Stimulated activated naive CD8-positive, alpha-beta T cell treated with anti-CD3 and anti-CD28 coated beads, Interleukin-15, Interleukin-2, amounts not matched to agents 100 ng/mL and 50 ng/mL, for 24 hours (primary cell): ENCODE measurements around the gene B4GALNT3.
"Not testable (repeated sequence)": the region's sequence is repeated elsewhere in the genome, so short reads cannot be mapped to it uniquely, and the experiment has no call there.

Source experiments
- H3K27ac Mint-ChIP-seq: one replicate; pipeline ENCODE4 v1.8.0; 2021; ENCODE audit warnings: mild to moderate bottlenecking, mixed read lengths
- H3K27me3 Mint-ChIP-seq: one replicate; pipeline ENCODE4 v1.8.0; 2021; ENCODE audit warnings: mixed read lengths
- H3K36me3 Mint-ChIP-seq: one replicate; pipeline ENCODE4 v1.8.0; 2021; ENCODE audit warnings: low read depth, mixed read lengths
- H3K4me1 Mint-ChIP-seq: one replicate; pipeline ENCODE4 v1.8.0; 2021; ENCODE audit warnings: low read depth, mixed read lengths
- H3K4me3 Mint-ChIP-seq: one replicate; pipeline ENCODE4 v1.8.0; 2021; ENCODE audit warnings: mild to moderate bottlenecking, mixed read lengths
- H3K9me3 Mint-ChIP-seq: one replicate; pipeline ENCODE4 v1.8.0; 2021; ENCODE audit warnings: mixed read lengths

B4GALNT3 gene

DNA sequence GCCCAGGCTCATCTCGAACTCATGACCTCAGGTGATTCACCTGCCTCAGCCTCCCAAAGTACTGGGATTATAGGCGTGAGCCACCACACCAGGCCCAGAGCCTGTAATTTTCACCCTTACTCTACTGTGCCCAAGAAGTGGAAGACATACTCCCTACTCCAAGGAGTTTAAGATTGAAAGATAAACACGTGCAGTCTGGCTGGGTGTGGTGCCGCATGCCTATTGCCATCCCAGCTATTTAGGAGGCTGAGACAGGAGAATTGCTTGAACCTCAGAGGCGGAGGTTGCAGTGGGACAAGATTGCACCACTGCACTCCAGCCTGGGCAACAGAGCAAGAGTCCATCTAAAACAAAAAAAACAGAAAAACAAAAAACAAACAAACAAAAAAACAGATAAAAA, 113.5 kb downstream of the B4GALNT3 start:
- no peaks in the 10 kb centered on the region for H3K27me3 Mint-ChIP-seq
- H3K9me3 Mint-ChIP-seq: no peaks in the 10 kb centered on the region
- H3K4me1 Mint-ChIP-seq: peaks cover 49% of the 10 kb centered on the region
- H3K36me3 Mint-ChIP-seq: no peaks in the 10 kb centered on the region
- H3K4me3 Mint-ChIP-seq: no peak overlapping the region
- no peak overlapping the region for H3K27ac Mint-ChIP-seq

DNA sequence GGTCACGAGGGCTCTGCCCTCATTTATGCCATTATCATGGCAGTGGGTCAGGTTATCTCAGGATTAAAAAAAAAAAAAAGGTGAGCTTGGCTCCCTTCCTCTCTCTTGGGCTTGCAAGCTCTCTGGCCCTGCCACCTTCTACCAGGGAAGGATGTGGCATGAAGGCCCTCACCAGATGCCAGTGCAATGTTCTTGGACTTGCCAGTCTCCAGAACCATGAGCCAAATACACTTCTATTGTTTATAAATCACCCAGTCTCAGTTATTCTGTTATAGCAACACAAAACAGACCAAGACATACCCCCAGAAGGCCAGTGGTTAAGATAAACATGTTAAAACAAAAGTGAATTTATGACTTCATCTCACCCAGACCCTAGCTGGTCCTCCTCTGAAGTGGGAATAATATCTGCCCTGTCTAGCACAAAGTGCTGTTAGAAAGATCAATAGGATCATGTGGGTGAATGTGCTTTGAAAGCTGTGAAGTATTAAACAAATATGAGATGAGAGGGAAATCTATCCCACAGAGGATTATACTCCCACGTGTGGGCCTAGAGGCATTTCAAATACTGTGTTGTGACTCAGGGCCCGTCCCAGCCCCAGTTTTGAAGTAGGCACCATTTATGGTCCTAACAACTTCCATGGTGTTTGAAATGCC, 114.9 kb downstream of the B4GALNT3 start:
- Mint-ChIP-seq H3K36me3 (no peaks in the 10 kb centered on the region), H3K4me1 (peaks cover 44% of the 10 kb centered on the region), H3K27me3 (no peaks in the 10 kb centered on the region), H3K9me3 (no peaks in the 10 kb centered on the region), H3K27ac (peak overlapping the region; percentile 87), H3K4me3 (no peak overlapping the region)

GRCh38 chr12:575129-575502, 115.4 kb downstream of the B4GALNT3 start:
- H3K27me3 Mint-ChIP-seq: no peaks in the 10 kb centered on the region
- H3K27ac Mint-ChIP-seq: peak overlapping the region; percentile 87
- H3K36me3 Mint-ChIP-seq: no peaks in the 10 kb centered on the region
- H3K9me3 Mint-ChIP-seq: no peaks in the 10 kb centered on the region
- H3K4me3 Mint-ChIP-seq: no peak overlapping the region
- peaks cover 41% of the 10 kb centered on the region for H3K4me1 Mint-ChIP-seq

GRCh38 chr12:575948-576614, 116.3 kb downstream of the B4GALNT3 start:
- H3K4me3 Mint-ChIP-seq: peak overlapping the region; percentile 51

GRCh38 chr12:576615-577110, 116.9 kb downstream of the B4GALNT3 start:
- H3K4me3 Mint-ChIP-seq: no peak overlapping the region
- H3K4me1 Mint-ChIP-seq: peaks cover 37% of the 10 kb centered on the region
- H3K9me3 Mint-ChIP-seq: no peaks in the 10 kb centered on the region
- H3K36me3 Mint-ChIP-seq: no peaks in the 10 kb centered on the region
- no peaks in the 10 kb centered on the region for H3K27me3 Mint-ChIP-seq
- H3K27ac Mint-ChIP-seq: peak overlapping the region; percentile 75

More at GRCh38 chr12:575948-576614, 116.3 kb downstream of the B4GALNT3 start:
- Mint-ChIP-seq H3K27ac (peak overlapping the region; percentile 87), H3K36me3 (no peaks in the 10 kb centered on the region), H3K4me1 (peaks cover 41% of the 10 kb centered on the region), H3K27me3 (no peaks in the 10 kb centered on the region), H3K9me3 (no peaks in the 10 kb centered on the region)

- not testable (repeated sequence) for H3K27ac Mint-ChIP-seq, H3K27me3 Mint-ChIP-seq, H3K4me3 Mint-ChIP-seq, H3K36me3 Mint-ChIP-seq, H3K9me3 Mint-ChIP-seq
- H3K4me1 Mint-ChIP-seq: peaks cover 26% of the 10 kb centered on the region
Measured at GRCh38 chr12:577994-578747, 118.4 kb downstream of the B4GALNT3 start.

DNA sequence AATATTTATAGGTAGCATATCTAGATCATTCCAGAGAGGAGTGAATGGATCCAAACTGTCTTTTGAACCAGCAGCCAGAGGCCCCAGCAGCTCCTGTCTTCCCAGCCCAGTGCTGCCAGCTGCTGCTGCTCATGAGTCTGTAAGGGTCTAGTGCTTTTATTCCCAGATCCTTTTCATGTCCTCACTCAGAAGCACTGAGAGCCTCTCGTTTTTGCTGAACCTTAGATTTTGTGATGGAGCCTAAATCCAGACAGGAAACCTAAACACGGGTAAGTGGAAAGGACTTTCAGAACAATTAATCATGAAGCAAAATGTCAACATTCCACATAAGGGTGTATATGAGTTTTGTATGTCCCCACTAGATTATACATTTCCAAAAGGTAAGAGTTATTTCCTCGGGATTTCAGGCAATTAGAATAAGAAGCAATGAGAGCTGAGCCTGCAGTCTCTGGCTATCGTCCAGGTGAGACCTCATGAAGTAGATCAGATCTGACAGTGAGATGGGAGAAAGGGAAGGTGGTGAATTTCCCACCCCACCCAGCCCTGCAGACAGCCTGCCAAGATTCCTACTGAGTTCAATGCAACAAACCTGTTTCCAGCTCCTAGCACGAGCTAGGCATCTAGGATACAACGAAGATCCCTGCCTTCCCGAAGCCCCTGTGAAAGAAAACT, 119.1 kb downstream of the B4GALNT3 start:
- Mint-ChIP-seq H3K27ac (no peak overlapping the region), H3K9me3 (no peaks in the 10 kb centered on the region), H3K4me3 (no peak overlapping the region), H3K4me1 (peaks cover 26% of the 10 kb centered on the region), H3K27me3 (no peaks in the 10 kb centered on the region), H3K36me3 (no peaks in the 10 kb centered on the region)

DNA sequence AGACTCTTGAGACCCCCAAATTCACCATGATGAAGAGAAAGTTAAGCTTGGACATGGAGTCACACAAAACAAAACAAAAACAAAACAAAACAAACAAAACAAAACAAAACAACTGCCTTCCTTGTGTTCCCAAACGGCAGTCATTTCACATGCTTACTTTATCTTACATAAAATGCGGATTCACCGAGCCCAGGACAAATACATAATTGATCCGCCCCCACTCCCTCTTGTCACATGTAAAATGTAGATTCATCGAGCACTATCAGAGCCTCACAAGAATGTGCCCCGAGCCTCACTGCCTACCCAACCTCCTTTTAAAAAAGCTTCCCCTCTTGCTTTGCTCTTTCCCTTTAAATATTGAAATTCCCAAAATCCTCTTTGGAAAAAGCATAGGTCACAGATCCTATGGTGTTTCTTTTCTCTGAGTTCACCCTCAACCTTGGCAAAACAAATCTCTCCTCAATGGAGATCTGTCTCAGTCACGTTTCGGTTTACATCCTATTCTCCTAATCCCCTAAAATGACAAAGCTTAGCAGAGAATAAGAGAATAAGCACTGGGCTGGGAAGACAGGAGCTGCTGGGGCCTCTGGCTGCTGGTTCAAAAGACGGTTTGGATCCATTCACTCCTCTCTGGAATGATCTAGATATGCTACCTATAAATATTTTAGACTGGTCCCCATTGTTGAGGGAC, 119.8 kb downstream of the B4GALNT3 start:
- Mint-ChIP-seq H3K36me3 (no peaks in the 10 kb centered on the region), H3K4me3 (no peak overlapping the region), H3K27ac (no peak overlapping the region), H3K4me1 (peaks cover 24% of the 10 kb centered on the region), H3K9me3 (no peaks in the 10 kb centered on the region), H3K27me3 (no peaks in the 10 kb centered on the region)

DNA sequence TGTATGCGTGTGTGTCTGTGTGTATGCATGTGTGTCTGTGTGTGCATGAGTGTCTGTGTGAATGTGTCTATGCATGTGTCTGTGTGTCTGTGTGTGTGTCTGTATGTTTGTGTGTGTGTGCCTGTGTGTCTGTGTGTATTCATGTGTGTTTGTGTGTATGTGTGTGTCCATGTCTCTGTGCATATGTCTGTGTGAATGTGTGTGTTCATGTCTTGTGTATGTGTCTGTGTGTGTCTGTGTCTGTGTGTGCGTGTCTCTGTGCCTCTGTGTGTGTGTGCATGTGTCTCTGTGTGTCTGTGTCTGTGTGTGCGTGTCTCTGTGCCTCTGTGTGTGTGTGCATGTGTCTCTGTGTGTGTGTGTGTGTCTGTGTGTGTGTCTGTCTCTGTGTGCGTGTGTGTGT, 121.1 kb downstream of the B4GALNT3 start:
- H3K27ac Mint-ChIP-seq: peak overlapping the region; percentile 3
- H3K4me3 Mint-ChIP-seq: no peak overlapping the region
- H3K36me3 Mint-ChIP-seq: no peaks in the 10 kb centered on the region
- no peaks in the 10 kb centered on the region for H3K9me3 Mint-ChIP-seq
- no peaks in the 10 kb centered on the region for H3K27me3 Mint-ChIP-seq
- H3K4me1 Mint-ChIP-seq: peaks cover 11% of the 10 kb centered on the region

- Mint-ChIP-seq H3K36me3 (no peaks in the 10 kb centered on the region), H3K9me3 (no peaks in the 10 kb centered on the region), H3K4me3 (no peak overlapping the region)
Measured at GRCh38 chr12:581321-581720, 121.6 kb downstream of the B4GALNT3 start.

DNA sequence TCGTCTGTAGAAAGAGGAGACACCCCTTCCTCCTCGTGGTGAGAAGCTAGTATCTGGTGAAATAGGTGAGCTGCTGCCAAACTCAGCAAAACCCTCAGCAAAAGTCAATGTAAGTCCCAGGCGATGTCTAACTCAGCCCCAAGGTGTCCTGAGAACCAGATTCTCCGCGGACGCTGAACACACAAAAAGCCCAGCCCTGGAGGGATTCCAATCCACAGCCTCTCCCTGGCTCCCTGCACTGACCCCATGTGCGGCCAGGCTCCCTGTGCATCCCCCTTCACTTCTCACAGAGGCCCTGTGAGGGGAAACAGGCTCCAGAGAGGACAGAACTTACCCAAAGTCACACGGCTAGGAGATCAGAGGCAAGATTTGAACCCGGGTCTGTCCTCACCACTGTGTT, 122.0 kb downstream of the B4GALNT3 start:
- Mint-ChIP-seq H3K27me3 (no peaks in the 10 kb centered on the region), H3K4me1 (peaks cover 2% of the 10 kb centered on the region), H3K9me3 (no peaks in the 10 kb centered on the region), H3K4me3 (no peak overlapping the region), H3K27ac (no peak overlapping the region), H3K36me3 (no peaks in the 10 kb centered on the region)

More at GRCh38 chr12:581321-581720, 121.6 kb downstream of the B4GALNT3 start:
- Mint-ChIP-seq H3K4me1 (peaks cover 6% of the 10 kb centered on the region), H3K27ac (no peak overlapping the region), H3K27me3 (no peaks in the 10 kb centered on the region)

- no peaks in the 10 kb centered on the region for H3K27me3 Mint-ChIP-seq
- no peaks in the 10 kb centered on the region for H3K36me3 Mint-ChIP-seq
- no peak overlapping the region for H3K27ac Mint-ChIP-seq
Measured at GRCh38 chr12:583251-583869, 123.6 kb downstream of the B4GALNT3 start.

DNA sequence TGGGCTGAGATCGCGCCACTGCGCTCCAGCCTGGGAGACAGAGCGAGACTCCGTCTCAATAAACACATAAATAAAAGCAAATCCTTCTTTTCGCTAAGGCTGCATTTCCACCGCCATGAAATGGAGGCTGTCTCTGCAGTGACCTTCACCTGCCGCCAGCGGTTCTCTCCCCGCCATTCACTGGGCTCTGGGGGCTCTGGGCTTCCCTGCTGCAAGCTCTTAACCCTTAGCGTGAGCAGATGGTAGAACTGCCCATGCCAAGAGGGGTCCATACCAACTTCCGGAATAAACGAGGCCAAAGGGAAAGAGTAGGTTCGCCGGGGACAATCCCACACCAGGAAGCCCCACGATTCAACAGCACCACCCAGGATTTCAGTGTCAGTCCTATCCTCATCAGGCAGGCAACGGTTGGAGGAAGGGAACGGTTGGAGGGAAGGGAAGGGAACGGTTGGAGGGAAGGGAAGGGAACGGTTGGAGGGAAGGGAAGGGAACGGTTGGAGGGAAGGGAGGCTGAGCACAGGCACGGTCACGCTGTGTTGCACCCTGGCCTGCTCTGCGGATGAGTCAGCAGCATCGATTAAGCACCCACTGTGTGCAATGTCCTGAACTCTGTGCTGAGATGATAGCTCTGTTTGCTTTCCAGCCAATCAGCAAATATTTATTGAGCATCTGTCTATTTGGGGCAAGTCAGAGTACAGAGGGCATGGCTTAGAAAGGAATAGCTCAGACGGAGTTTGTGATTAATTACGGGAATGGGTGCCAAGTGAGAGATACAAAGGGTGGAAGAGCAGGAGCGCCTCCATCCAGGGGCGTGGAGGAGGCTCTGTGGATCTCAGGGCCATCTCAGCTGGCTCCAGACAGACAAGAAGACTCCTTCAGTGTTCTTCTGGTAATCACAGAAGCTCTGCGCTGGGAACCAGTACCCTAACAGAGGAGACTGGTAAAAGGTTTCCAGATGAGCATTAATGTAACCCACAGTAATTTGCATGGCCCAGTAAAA, 125.6 kb downstream of the B4GALNT3 start:
- H3K36me3 Mint-ChIP-seq: no peaks in the 10 kb centered on the region
- H3K9me3 Mint-ChIP-seq: no peaks in the 10 kb centered on the region
- H3K4me1 Mint-ChIP-seq: peaks cover 4% of the 10 kb centered on the region
- no peaks in the 10 kb centered on the region for H3K27me3 Mint-ChIP-seq
- H3K27ac Mint-ChIP-seq: no peak overlapping the region
- no peak overlapping the region for H3K4me3 Mint-ChIP-seq

More at GRCh38 chr12:583251-583869, 123.6 kb downstream of the B4GALNT3 start:
- no peaks in the 10 kb centered on the region for H3K9me3 Mint-ChIP-seq
- no peaks in the 10 kb centered on the region for H3K4me1 Mint-ChIP-seq
- no peak overlapping the region for H3K4me3 Mint-ChIP-seq
